GM21825 (cell line): Measurements from ENCODE around the gene PSIP1.
A peak's percentile ranks its signal among the peaks of the same experiment; 100 is the strongest.
"Not testable (repeated sequence)": the region's sequence is repeated elsewhere in the genome, so short reads cannot be mapped to it uniquely, and the experiment has no call there.

ENCODE experiments used
- ATAC-seq: cut with Tn5 transposase; IDR thresholded peaks from one replicate; pipeline ENCODE4 v1.9.1; 2021; ENCODE audit warnings: mild to moderate bottlenecking, moderate library complexity; ENCODE audit not compliant: unreplicated experiment

Gene PSIP1

GRCh38 chr9:15438891-15439290, 71.9 kb downstream of the PSIP1 start:
- ATAC-seq = no peak

- ATAC-seq = no peak
Observed at GRCh38 chr9:15433661-15434060, 77.1 kb downstream of the PSIP1 start.

GRCh38 chr9:15433191-15433590, 77.6 kb downstream of the PSIP1 start:
- no peak for ATAC-seq

- no peak for ATAC-seq
Observed at GRCh38 chr9:15430920-15431844, 79.6 kb downstream of the PSIP1 start.

GRCh38 chr9:15427702-15428101, 83.1 kb downstream of the PSIP1 start:
- not testable (repeated sequence) for ATAC-seq

- ATAC-seq = peak; percentile 49
Observed at GRCh38 chr9:15426019-15426418, 84.8 kb downstream of the PSIP1 start.

- ATAC-seq = peak; percentile 8
Observed at GRCh38 chr9:15423231-15423985, 87.4 kb downstream of the PSIP1 start.

GRCh38 chr9:15422372-15423230, 88.2 kb downstream of the PSIP1 start, which contains the start of gene SNAPC3:
TSS of gene SNAPC3 (plus strand) at chr9:15422876. CDS start at chr9:15422880, 4 bp downstream.
- ATAC-seq = peak; percentile 96

GRCh38 chr9:15421990-15422371, 88.8 kb downstream of the PSIP1 start:
- ATAC-seq = no peak

GRCh38 chr9:15421532-15421931, 89.2 kb downstream of the PSIP1 start:
- no peak for ATAC-seq

- ATAC-seq = no peak
Observed at GRCh38 chr9:15420796-15421195, 90.0 kb downstream of the PSIP1 start.

- no peak for ATAC-seq
Observed at GRCh38 chr9:15417626-15418025, 93.1 kb downstream of the PSIP1 start.

GRCh38 chr9:15416880-15417279, 93.9 kb downstream of the PSIP1 start:
- ATAC-seq = no peak
